ENCODE data around the gene ZNF292.
"Not testable (repeated sequence)": the region's sequence is repeated elsewhere in the genome, so short reads cannot be mapped to it uniquely, and the experiment has no call there.

The ZNF292 gene

DNA sequence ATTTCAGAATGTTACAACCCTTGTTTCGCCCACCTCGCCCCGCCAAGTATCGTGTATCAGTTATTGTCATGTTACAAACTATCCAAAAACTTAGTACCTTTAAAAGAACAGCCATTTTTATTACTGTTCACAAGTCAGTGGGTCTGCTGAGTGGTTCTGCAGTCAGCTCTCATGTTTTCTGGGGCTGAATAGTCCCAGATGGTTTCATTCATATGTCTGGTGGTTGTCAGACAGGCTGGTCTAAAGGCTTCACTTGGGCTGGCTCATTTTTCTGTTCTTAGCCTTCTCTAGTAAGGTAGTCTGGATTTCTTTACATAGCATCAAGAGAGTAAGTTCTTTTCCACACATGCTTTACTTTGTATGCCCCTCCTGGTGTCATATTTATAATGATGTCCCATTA is 8.6 kb downstream of the ZNF292 start:
- no peak for DNase-seq (ENCODE audit: low read depth)

DNA sequence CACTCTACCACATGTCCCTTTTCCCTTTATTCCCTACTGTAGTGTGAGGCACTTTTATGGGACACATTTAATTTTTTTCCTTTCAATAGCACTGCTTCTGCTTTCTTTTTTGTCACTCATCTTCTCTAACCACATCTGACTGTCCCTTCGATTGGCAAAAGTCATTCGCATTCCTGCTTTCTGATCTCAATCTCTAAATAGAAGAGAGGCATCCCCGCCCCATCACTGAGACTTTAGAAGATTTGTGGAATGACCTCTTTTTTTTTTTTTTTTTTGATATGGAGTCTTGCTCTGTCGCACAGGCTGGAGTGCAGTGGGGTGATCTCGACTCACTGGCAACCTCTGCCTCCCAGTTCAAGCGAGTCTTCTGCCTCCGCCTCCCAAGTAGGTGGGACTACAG is 9.1 kb downstream of the ZNF292 start:
- no peak for DNase-seq (ENCODE audit: low read depth)

DNA sequence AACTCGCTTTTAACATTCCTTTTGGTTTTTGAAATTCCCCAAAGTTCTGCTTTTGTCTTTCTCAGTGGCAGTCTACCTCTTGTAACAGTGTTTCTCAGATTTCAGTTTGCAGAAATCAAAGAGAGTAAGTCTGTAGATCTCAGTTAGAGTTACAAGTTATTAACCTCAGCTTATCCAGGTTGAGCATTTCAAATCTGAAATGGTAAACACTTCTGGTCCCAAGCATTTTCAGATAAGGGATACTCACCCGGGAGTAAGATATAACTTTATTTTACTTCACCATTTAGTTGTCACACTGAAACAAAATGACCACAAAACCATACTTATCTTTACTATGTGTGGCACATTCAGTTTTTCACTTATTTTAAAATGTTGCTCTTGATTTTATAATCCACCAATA is 9.8 kb downstream of the ZNF292 start:
- DNase-seq (ENCODE audit: low read depth) = no peak

DNA sequence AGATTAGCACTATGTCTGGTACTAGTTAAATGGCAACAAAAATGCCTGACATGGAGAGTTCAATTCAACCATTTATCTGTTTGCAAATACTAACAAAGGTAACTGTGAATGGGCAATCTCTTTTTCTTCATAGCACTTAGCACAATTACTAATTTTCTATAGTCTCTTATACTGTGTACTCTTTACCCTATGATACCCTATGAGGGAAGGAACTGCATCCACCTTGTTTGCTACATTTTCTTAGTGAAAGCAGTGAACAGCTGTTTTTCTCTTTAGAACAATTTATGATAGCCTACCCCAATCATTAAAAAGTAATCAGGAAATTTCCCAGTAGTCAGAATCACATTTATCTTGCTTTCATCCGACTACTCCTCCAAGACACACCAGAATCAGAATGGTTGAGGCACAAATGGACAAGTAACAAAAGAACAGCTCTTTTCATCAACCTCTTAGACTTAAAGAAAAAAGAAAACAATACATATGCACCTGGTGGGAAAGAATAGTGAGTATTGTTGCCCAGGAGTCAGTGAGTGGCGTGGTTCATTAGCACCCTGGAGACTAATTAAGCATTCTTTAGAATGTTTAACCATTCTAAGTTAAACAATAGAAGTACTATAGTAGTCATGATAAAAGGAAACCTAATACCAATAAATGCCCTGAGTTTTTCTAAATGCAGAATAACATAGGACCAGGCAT is 16.7 kb downstream of the ZNF292 start:
- no peak for DNase-seq (ENCODE audit: low read depth)

DNA sequence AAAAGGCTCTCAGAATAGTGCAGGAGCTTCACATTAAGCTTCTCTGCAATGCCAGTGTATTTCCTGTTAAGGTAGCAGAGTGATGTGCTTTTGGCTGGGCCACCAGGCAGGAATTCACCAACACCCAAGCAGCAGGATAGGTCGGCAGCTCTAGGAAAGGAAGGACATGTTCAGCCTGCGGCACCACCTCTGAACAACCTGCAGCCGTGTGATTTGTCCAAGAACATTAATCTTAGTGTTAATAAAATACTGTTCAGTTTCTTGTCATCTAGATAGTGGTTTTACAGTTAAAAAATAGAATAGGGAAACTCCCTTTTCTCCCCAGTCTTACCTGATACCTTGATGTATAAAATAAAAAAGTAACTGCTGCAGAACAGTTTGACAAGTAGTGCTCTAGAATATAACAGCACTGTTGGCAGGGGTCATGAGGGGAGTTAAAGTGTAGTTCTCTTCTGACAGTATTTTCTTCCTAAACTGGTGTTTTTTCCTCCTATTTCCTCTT is 18.8 kb downstream of the ZNF292 start:
- no peak for DNase-seq (ENCODE audit: low read depth)

DNA sequence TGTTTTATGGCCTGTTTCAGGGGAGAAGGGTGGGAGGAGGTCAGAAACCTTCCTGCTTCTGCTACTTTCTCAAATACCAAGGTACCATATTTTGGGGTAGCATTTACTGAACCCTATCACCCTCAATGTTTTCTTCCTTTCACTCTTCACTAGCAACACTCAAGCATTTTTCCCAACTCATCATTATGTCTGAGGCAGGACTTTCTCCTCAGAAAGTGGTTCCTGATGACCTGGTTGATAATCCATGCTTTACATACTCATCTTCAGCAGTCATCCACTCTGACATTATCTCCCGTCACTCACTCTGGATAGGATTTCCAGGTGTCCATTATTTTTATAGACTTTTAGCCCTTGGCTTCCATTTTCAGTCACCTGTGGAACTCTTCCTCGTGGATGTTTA is 21.1 kb downstream of the ZNF292 start:
- DNase-seq (ENCODE audit: low read depth) = no peak

DNA sequence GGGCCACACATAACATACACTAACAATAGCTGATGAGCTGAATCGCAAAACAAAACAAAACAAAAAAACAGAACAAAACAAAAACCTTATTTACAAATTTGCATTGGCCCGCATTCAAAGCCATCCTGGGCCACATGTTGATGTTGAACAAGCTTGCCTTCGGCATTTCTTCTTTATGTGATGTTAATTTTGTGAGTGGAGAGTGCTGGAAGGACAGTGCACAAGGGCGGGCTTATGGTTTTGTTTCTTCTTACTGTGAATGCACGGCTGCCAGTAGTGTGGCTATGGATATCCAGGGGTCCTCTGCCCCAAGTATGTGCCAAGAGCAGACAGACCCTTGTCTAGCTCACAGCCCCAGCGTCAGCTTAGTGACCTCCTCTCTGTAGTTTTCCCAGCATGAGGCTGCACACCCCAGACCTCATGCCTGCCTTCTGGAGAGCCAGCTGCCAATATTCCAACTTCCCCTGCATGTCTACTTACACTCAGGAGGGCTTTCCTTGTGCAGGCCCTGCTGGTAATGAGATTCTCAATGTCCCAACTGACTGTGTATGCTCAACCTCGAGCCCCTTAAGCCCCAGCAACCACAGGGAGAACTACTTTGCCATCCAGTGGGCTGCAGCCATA is 24.9 kb downstream of the ZNF292 start:
- DNase-seq (ENCODE audit: low read depth) = no peak

DNA sequence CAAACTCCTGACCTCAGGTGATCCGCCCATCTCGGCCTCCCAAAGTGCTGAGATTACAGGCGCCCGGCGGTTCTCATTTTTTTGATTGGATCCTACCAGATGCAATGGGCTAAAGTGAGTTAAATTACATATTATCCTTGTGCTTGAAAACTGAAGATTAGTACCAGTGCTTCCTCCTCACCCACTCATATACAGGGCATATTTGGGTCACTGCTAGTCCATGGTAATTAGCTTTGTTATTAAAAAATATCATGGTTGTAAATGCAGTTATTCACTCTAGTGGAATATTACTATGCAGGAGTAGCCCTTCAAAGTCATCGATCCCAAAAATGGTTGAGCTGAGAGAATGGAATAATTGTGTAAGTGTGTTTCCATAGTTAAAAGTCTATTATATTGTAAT is 26.5 kb downstream of the ZNF292 start:
- no peak for DNase-seq (ENCODE audit: low read depth)

DNA sequence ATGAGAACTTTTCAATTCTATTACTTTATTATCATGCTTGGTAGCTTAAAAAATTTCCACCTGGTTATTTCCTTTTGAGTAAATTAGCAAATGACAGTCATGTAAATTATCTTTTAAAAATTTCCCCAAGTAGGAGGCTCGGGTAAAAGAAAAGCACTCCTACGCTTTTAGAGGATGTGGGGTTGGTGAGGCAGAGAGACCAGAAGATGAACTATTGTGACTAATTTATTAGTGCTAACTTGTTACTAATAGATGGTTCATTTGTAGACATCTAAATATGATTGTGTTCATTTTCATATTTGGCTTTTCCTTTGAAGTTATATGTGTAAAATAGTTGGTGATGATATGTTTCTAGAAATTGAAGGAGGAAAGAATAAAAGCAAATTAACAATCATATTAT is 27.0 kb downstream of the ZNF292 start:
- no peak for DNase-seq (ENCODE audit: low read depth)

DNA sequence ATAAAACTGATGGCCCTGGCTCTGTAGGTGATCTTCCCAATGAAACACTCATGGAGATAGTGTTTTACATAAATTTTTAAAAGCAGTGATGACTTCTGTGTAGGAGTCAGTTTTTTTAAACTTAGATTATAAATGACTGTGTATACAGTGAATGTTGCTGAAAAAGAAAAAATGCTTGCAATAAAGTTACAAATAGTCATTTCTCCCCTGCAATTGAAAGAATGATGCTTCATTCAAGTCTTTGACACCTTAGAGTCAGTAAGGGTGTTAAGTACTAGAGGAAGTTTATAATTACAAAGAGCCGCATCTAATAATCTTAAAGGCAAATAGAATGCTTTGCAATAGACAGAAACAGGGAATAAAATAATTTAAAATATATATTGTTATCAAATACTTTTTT is 27.6 kb downstream of the ZNF292 start:
- DNase-seq (ENCODE audit: low read depth) = no peak

DNA sequence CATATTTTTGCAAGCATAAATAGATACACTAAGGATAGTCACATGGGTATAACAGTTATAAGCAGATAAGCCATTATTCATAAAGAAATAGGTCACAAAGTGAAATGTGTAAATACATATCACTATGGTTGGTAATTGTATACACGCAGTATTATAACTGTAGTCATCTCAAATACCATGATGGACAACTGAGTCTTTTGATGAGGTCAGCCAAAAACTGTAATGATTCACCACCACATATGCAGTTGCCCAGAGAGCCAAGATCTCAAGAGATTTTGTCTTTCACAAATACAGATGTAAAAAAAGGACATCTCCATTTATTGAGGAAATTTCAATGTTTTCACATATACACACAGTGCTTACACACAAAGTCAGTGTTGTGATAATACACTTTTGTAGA is 28.3 kb downstream of the ZNF292 start:
- no peak for DNase-seq (ENCODE audit: low read depth)

DNA sequence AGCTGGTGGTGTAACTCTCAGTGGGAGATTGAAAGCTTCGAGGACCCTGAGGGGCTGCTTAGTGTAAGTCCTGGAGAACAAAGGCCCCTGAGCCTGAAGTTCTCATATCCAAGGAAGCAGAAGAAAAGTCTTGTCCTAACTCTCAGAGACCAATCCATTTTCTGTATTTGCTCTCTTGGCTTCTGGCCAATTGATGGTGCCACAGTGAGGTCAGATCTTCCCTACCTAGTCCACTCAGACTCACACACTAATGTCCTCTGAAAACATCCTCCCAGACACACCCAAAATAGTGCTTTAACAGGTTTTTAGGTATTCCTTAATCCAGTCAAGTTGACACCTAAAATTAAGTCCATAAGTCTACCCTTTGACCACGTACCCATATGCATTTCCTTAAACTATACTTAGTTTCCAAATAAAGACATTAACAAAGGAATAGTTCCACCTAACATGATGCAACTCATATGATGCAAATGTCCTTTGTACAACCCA is 29.4 kb downstream of the ZNF292 start:
- no peak for DNase-seq (ENCODE audit: low read depth)

DNA sequence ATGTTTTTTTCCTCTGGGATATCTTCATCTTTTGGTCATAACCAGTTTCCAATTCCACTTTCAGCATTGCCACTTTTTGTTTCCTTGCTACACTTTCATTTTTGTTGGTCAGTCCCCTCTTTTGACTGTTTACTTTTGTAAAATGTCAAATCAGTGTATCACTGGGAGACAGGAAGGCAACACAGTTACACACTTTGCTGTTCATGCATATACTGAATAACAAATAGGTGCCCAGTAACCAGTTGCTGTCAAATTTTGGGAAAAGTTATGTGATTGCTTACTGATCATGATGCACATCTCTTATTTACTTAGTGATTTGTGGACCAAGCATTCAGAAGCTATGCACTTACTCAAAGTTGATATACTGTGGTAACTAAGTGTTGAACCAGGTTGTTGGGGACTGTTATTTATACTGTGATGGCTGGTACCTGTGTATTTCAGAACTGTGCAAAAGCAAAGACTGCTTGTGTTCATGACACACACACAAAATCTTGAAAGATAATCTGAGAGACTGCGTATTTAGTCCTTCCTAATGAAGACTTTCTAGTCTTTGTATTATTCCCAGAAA is 41.0 kb downstream of the ZNF292 start:
- no peak for DNase-seq (ENCODE audit: low read depth)

DNA sequence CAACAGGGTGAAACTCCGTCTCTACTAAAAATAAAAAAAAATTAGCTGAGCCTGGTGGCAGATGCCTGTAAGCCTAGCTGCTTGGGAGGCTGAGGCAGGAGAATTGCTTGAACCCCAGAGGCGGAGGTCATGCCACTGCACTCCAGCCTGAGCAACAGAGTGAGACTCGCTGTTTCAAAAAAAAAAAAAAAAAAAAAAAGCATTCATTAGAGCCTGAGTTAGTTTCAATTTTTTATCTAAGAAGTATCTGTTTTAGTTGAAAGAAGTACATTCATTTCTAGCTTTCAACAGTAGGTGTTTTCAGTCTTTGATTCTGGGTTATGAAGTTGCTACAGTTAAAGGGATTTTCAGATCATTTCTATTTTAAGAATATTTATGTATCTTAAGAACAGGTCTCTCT is 42.2 kb downstream of the ZNF292 start:
- no peak for DNase-seq (ENCODE audit: low read depth)

DNA sequence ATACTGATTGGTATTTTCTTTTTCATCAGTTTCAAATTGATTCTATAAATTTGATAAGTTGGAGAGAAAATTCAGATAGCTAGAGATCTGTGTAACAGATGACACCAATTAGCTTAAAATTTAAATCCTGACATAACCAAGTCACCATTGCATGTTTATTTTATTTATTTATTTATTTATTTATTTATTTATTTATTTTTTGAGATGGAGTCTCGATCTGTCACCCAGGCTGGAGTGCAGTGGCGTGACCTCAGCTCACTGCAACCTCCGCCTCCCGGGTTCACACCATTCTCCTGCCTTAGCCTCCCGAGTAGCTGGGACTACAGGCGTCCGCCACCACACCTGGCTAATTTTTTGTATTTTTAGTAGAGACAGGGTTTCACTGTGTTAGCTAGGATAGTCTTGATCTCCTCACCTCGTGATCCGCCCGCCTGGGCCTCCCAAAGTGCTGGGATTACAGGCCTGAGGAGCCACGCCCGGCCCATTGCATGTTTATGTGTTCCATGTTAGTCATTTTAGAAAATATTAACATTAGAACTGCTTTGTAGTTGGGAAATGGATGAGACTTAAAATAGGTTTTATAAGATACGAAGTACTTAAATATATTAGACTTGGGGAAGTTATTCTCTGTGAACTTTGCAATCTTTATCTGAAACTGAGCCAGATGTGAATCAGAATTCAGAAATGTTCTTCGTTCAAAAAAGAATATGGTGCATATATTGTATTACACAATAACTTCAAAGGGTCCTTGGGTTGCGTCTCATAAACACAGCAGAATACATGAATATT is 42.9 kb downstream of the ZNF292 start:
- not testable (repeated sequence) for DNase-seq (ENCODE audit: low read depth)

DNA sequence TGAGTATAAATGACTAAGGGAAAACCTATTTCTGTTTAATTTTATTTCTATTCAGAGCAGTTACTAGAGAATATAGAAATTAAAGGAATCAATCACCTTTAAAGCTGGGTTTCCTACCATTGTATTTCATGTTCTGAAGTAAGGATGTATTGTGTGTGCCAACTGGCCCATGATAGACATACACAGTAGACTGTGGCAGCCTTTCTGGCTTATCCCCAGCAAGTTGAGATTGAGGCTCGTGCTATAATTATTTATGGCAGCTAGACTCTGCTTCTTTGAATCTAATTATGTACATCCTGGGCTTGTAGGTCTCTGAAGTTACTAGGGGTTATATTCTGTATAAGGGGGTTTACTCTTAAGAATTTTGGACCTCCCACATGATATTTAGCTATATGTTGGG is 44.4 kb downstream of the ZNF292 start:
- DNase-seq (ENCODE audit: low read depth) = no peak

DNA sequence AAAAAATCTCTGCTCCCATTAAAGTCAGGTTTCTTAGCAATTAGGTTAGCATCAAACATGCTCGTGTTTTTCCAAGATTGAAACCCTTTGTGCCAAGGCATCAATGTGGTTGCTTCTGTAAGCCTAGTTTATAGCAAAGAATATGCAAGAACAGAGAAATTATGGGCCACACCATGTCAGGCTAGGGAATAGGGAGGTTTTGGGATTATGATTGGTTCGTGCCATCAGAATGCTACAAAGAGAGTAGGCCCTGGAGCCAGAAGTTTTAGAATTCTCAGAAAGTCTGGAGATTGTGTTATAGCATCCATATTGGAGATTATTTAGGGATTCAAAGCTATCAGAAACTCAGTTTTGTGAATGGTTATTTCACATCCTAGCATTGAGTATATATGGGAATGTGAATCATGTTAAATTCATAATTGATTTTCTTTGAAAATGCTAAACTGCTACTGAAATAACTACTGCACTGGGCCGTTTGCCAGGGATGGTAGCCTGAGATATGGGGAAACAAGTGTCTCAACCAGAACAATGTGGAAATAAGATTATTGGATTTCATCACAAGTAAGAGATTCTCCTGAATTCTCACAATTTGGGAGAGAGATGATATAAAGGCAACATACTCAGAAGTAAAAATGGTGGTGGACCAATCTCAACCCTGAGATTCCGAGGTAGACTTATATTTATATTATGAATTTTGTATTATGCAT is 45.3 kb downstream of the ZNF292 start:
- DNase-seq (ENCODE audit: low read depth) = no peak

DNA sequence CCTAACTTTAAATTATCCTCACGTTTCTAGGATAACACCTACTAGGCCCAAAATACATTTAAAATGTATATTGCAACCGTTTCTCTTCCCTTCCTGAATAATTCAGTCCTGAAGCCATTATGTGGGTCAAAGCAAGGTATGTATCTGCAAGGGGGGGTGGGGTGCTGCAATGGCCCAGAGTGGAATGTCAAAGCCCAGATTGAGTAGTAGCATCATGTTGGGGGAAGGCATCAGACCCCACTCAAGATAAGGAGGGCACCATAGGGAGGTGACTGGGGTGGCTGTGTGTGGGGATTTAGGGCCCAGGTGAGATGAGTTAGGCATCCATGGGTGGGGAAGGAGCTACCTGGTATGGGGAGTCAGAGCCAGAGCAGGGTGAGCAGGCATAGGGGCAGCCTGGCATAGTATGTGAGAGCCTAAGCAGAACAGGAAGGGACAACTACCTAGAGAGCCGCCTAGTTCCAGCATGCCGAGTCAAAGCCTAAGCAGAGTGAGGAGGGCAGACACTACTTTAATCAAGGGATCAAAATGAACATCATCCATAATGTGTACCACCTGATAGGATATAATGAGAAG is 48.2 kb downstream of the ZNF292 start:
- DNase-seq (ENCODE audit: low read depth) = no peak

DNA sequence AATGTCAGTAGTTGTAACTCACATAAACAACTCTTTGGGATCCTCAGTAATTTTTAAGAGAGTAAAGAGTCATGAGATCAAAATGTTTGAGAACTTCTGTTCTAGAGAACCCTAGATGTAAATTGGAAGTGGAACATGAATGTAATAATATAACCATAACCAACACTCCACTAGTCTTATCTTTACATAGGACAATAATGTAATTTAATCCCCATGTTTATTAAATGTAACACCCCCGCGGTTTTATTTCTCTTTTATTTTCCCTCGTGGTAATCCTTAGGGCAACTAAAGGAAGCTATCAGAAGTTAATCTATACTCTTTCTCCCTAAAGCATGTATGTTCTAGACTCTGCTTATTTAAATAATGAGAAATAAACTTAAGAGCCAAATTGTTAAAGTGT is 54.4 kb downstream of the ZNF292 start:
- DNase-seq (ENCODE audit: low read depth) = no peak

DNA sequence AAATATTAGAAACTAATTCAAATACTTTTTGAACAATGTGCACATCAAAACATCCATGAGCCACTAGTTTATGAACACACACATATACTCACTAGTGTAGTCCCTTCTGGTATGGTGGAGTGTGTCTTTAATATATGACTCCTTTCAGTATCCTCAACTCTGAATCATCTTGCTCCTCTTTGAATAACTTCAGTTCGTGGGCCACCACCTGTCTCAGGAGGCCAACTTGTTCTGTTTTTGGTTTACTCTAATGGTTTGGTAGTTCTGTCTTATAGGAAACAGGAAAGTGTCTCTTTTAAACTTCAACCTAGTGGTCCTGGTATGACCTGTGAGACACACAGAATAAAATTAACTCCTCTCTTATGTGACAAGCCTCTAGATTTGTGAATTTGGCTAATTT is 55.6 kb downstream of the ZNF292 start:
- DNase-seq (ENCODE audit: low read depth) = no peak

DNA sequence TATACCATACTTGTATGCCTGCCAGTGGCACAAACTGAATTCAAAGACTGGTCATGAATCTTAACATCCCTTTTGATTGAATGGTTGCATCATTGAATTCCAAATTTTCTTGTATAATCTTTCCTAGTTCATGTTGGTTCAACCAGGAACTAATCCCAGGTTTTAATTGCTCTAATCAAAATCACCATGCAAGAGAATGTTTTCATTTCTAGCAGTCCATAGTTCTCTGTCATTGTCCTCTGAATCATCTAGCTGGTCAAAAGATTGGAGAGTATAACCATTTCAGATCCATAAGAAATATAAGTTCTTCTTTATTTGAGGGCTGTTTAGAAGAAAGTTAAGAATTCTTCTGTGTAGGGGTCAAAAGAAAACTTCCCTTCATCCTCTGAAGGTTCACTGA is 57.2 kb downstream of the ZNF292 start:
- DNase-seq (ENCODE audit: low read depth) = no peak

DNA sequence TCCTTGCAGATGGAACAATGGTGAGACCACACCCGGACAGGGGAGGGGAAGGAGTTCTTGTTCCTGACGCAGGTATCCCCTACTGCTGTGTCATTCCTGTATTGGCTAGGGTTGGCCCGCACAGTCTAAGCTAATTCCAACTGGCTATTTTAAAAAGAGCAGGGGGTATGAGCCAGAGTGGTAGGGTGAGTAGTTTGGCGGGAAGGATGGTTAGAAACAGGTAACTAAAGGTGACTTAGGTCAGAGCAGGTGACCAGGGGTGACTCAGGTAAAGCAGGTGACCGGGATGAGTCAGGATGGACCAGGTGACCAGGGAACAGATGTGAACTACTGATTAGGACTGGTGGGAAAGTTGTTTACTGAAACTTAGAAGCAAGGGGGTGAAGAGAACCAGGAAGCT is 58.0 kb downstream of the ZNF292 start:
- no peak for DNase-seq (ENCODE audit: low read depth)
